GM19023 (cell line): Measurements from ENCODE around the gene MEOX2.

Experiments
- ATAC-seq: cut with Tn5 transposase; IDR thresholded peaks from one replicate; pipeline ENCODE4 v1.9.1; 2021; ENCODE audit warnings: mild to moderate bottlenecking, moderate library complexity; ENCODE audit not compliant: unreplicated experiment

Gene MEOX2

GRCh38 chr7:15618275-15618674, 68.2 kb downstream of the MEOX2 start:
- no peak for ATAC-seq

- no peak for ATAC-seq
Observed at GRCh38 chr7:15612205-15612604, 74.3 kb downstream of the MEOX2 start.

GRCh38 chr7:15610503-15610902, 76.0 kb downstream of the MEOX2 start:
- ATAC-seq = no peak

GRCh38 chr7:15609287-15609686, 77.2 kb downstream of the MEOX2 start:
- ATAC-seq = no peak

GRCh38 chr7:15607529-15608210, 78.8 kb downstream of the MEOX2 start:
- ATAC-seq = no peak

GRCh38 chr7:15606561-15606960, 79.9 kb downstream of the MEOX2 start:
- ATAC-seq = no peak

GRCh38 chr7:15604166-15604565, 82.3 kb downstream of the MEOX2 start:
- no peak for ATAC-seq

GRCh38 chr7:15603124-15603523, 83.4 kb downstream of the MEOX2 start:
- ATAC-seq = no peak

GRCh38 chr7:15602236-15602635, 84.2 kb downstream of the MEOX2 start:
- no peak for ATAC-seq

- ATAC-seq = no peak
Observed at GRCh38 chr7:15601175-15601574, 85.3 kb downstream of the MEOX2 start.

GRCh38 chr7:15600298-15600697, 86.2 kb downstream of the MEOX2 start:
- ATAC-seq = no peak

- no peak for ATAC-seq
Observed at GRCh38 chr7:15594461-15594860, 92.0 kb downstream of the MEOX2 start.

GRCh38 chr7:15593382-15593781, 93.1 kb downstream of the MEOX2 start:
- no peak for ATAC-seq

GRCh38 chr7:15586266-15586665, 100.2 kb downstream of the MEOX2 start:
- ATAC-seq = no peak

GRCh38 chr7:15584575-15584974, 101.9 kb downstream of the MEOX2 start:
- no peak for ATAC-seq

- no peak for ATAC-seq
Observed at GRCh38 chr7:15582773-15583172, 103.7 kb downstream of the MEOX2 start.

- ATAC-seq = no peak
Observed at GRCh38 chr7:15581352-15581951, 105.0 kb downstream of the MEOX2 start.

GRCh38 chr7:15580604-15581351, 105.7 kb downstream of the MEOX2 start:
- no peak for ATAC-seq

GRCh38 chr7:15577600-15577999, 108.9 kb downstream of the MEOX2 start:
- ATAC-seq = no peak

GRCh38 chr7:15571301-15571878, 115.1 kb downstream of the MEOX2 start:
- no peak for ATAC-seq

- no peak for ATAC-seq
Observed at GRCh38 chr7:15567652-15568051, 118.8 kb downstream of the MEOX2 start.

- no peak for ATAC-seq
Observed at GRCh38 chr7:15567036-15567435, 119.4 kb downstream of the MEOX2 start.
